ENCODE results near the gene GYG2. TPM values are rescaled to one million over a fixed set of nuclear protein-coding genes. Genes with fewer than 3 reads are reported as not detected.
"Not testable (repeated sequence)": the region's sequence is repeated elsewhere in the genome, so short reads cannot be mapped to it uniquely, and the experiment has no call there.

GYG2 gene
- total and polyA plus RNA-seq, 5 donors = 0.26 to 4.5 (median 1.1) TPM

- intact Hi-C loops (cut with DNase I); H3K27ac ChIP-seq (ENCODE audit: low read length); H3K4me3 ChIP-seq (ENCODE audit: low read length); H3K27me3 ChIP-seq (ENCODE audit: control insufficient read depth, insufficient read depth); H3K9me3 ChIP-seq (ENCODE audit: control insufficient read depth, low read length); H3K4me1 ChIP-seq (ENCODE audit: control insufficient read depth, insufficient read depth, low read length); DNase-seq: not testable (repeated sequence)
- WGBS = 40% methylated on average over 17 of the region's 22 CpGs
- peak in 1 of 2 donors; percentile 71 for ATAC-seq
Measured at GRCh38 chrX:2890536-2891460, 62.1 kb downstream of the GYG2 start.

- intact Hi-C loops (cut with DNase I) = no loop called here
- Histone ChIP-seq H3K4me3 (ENCODE audit: low read length) (no peak overlapping the region), H3K27me3 (ENCODE audit: control insufficient read depth, insufficient read depth) (no peaks in the 10 kb centered on the region), H3K4me1 (ENCODE audit: control insufficient read depth, insufficient read depth, low read length) (peaks cover 3% of the 10 kb centered on the region), H3K9me3 (ENCODE audit: control insufficient read depth, low read length) (no peaks in the 10 kb centered on the region), H3K27ac (ENCODE audit: low read length) (no peak overlapping the region)
- no peak for DNase-seq
- ATAC-seq = no peak
- 91% methylated on average over 5 of the region's 5 CpGs for WGBS
Measured at GRCh38 chrX:2892816-2893215, 64.1 kb downstream of the GYG2 start.

GRCh38 chrX:2894885-2895292 lies 66.2 kb downstream of the GYG2 start:
- Histone ChIP-seq H3K4me1 (ENCODE audit: control insufficient read depth, insufficient read depth, low read length) (peaks cover 3% of the 10 kb centered on the region), H3K27me3 (ENCODE audit: control insufficient read depth, insufficient read depth) (no peaks in the 10 kb centered on the region), H3K4me3 (ENCODE audit: low read length) (no peak overlapping the region), H3K27ac (ENCODE audit: low read length) (no peak overlapping the region), H3K9me3 (ENCODE audit: control insufficient read depth, low read length) (no peaks in the 10 kb centered on the region)
- no peak for ATAC-seq
- no peak for DNase-seq
- intact Hi-C loops (cut with DNase I) = no loop called here
- WGBS = 44% methylated on average over 9 of the region's 9 CpGs

- Histone ChIP-seq H3K9me3 (ENCODE audit: control insufficient read depth, low read length) (no peaks in the 10 kb centered on the region), H3K4me3 (ENCODE audit: low read length) (no peak overlapping the region), H3K4me1 (ENCODE audit: control insufficient read depth, insufficient read depth, low read length) (peaks cover 1% of the 10 kb centered on the region), H3K27me3 (ENCODE audit: control insufficient read depth, insufficient read depth) (no peaks in the 10 kb centered on the region), H3K27ac (ENCODE audit: low read length) (no peak overlapping the region)
- 74% methylated on average over 12 of the region's 12 CpGs for whole genome bisulfite sequencing
- no peak for ATAC-seq
- intact Hi-C loops (cut with DNase I) = no loop called here
- DNase-seq = no peak
Measured at GRCh38 chrX:2897311-2897689, 68.6 kb downstream of the GYG2 start.

- peak; percentile 43 to 79 for ATAC-seq
- 14% methylated on average over 22 of the region's 22 CpGs for WGBS
- intact Hi-C loops (cut with DNase I) = not testable (repeated sequence)
Measured at GRCh38 chrX:2897690-2898623, 69.2 kb downstream of the GYG2 start.

GRCh38 chrX:2898846-2899512 lies 70.2 kb downstream of the GYG2 start:
- Histone ChIP-seq H3K27ac (ENCODE audit: low read length) (no peak overlapping the region), H3K9me3 (ENCODE audit: control insufficient read depth, low read length) (no peaks in the 10 kb centered on the region), H3K4me1 (ENCODE audit: control insufficient read depth, insufficient read depth, low read length) (peaks cover 1% of the 10 kb centered on the region), H3K27me3 (ENCODE audit: control insufficient read depth, insufficient read depth) (no peaks in the 10 kb centered on the region), H3K4me3 (ENCODE audit: low read length) (no peak overlapping the region)
- intact Hi-C loops (cut with DNase I) = no loop called here
- WGBS = 83% methylated on average over 13 of the region's 13 CpGs
- DNase-seq (no peak), ATAC-seq (no peak)

More at GRCh38 chrX:2897690-2898623, 69.2 kb downstream of the GYG2 start:
- H3K9me3 ChIP-seq (ENCODE audit: control insufficient read depth, low read length); DNase-seq; H3K4me1 ChIP-seq (ENCODE audit: control insufficient read depth, insufficient read depth, low read length); H3K27ac ChIP-seq (ENCODE audit: low read length); H3K27me3 ChIP-seq (ENCODE audit: control insufficient read depth, insufficient read depth); H3K4me3 ChIP-seq (ENCODE audit: low read length): not testable (repeated sequence)

GRCh38 chrX:2901367-2902036 lies 72.8 kb downstream of the GYG2 start:
- no peaks in the 10 kb centered on the region for H3K9me3 ChIP-seq (ENCODE audit: control insufficient read depth, low read length)
- no peak overlapping the region for H3K4me3 ChIP-seq (ENCODE audit: low read length)
- intact Hi-C loops (cut with DNase I) = no loop called here
- no peak overlapping the region for H3K27ac ChIP-seq (ENCODE audit: low read length)
- WGBS = 78% methylated on average over 9 of the region's 9 CpGs
- DNase-seq (no peak), ATAC-seq (no peak)
- H3K4me1 ChIP-seq (ENCODE audit: control insufficient read depth, insufficient read depth, low read length) = peaks cover 1% of the 10 kb centered on the region
- no peaks in the 10 kb centered on the region for H3K27me3 ChIP-seq (ENCODE audit: control insufficient read depth, insufficient read depth)

GRCh38 chrX:2902841-2903240 lies 74.1 kb downstream of the GYG2 start:
- 95% methylated on average over 1 of the region's 1 CpG for WGBS

GRCh38 chrX:2903366-2903765 lies 74.6 kb downstream of the GYG2 start:
- H3K27me3 ChIP-seq (ENCODE audit: control insufficient read depth, insufficient read depth) = no peaks in the 10 kb centered on the region
- no peaks in the 10 kb centered on the region for H3K4me1 ChIP-seq (ENCODE audit: control insufficient read depth, insufficient read depth, low read length)
- H3K9me3 ChIP-seq (ENCODE audit: control insufficient read depth, low read length) = no peaks in the 10 kb centered on the region
- WGBS = 92% methylated on average over 2 of the region's 2 CpGs
- DNase-seq = no peak
- ATAC-seq = no peak
- no peak overlapping the region for H3K27ac ChIP-seq (ENCODE audit: low read length)
- no peak overlapping the region for H3K4me3 ChIP-seq (ENCODE audit: low read length)
- intact Hi-C loops (cut with DNase I) = no loop called here

More at GRCh38 chrX:2902841-2903240, 74.1 kb downstream of the GYG2 start:
- Histone ChIP-seq H3K4me1 (ENCODE audit: control insufficient read depth, insufficient read depth, low read length) (no peaks in the 10 kb centered on the region), H3K4me3 (ENCODE audit: low read length) (no peak overlapping the region), H3K27me3 (ENCODE audit: control insufficient read depth, insufficient read depth) (no peaks in the 10 kb centered on the region), H3K9me3 (ENCODE audit: control insufficient read depth, low read length) (no peaks in the 10 kb centered on the region), H3K27ac (ENCODE audit: low read length) (no peak overlapping the region)
- no peak for DNase-seq
- ATAC-seq = no peak
- intact Hi-C loops (cut with DNase I) = no loop called here

- no peaks in the 10 kb centered on the region for H3K4me1 ChIP-seq (ENCODE audit: control insufficient read depth, insufficient read depth, low read length)
- H3K4me3 ChIP-seq (ENCODE audit: low read length) = no peak overlapping the region
- H3K27ac ChIP-seq (ENCODE audit: low read length) = no peak overlapping the region
- 94% methylated on average over 27 of the region's 27 CpGs for WGBS
- intact Hi-C loops (cut with DNase I) = no loop called here
- DNase-seq (no peak), ATAC-seq (no peak)
- H3K9me3 ChIP-seq (ENCODE audit: control insufficient read depth, low read length) = no peaks in the 10 kb centered on the region
- no peaks in the 10 kb centered on the region for H3K27me3 ChIP-seq (ENCODE audit: control insufficient read depth, insufficient read depth)
Measured at GRCh38 chrX:2907295-2907694, 78.6 kb downstream of the GYG2 start.

All from right cardiac atrium (tissue), 5 donors.